Trophoblast cell (in vitro differentiated cells and primary cell): Measurements from ENCODE around the gene GPN1.

Experiments used
- DNase-seq, 2 donors: peaks; one replicate each; pipeline ENCODE4 v3.0.0-alpha.2; 2016
- H2AFZ ChIP-seq: 2 replicates; pipeline ENCODE4 v1.6.1; 2013; ENCODE audit warnings: low read length, moderate library complexity, mild to moderate bottlenecking; ENCODE audit not compliant: insufficient read depth, poor library complexity
- H2AK5ac ChIP-seq: 2 replicates; pipeline ENCODE4 v1.6.1; 2013; ENCODE audit warnings: mild to moderate bottlenecking, low read length
- H2BK120ac ChIP-seq: 2 replicates; pipeline ENCODE4 v1.6.1; 2013; ENCODE audit warnings: low read length, mild to moderate bottlenecking, moderate library complexity; ENCODE audit not compliant: insufficient read depth, poor library complexity
- H2BK12ac ChIP-seq: 2 replicates; pipeline ENCODE4 v1.6.1; 2013; ENCODE audit warnings: mild to moderate bottlenecking, low read length, moderate library complexity
- H2BK5ac ChIP-seq: 2 replicates; pipeline ENCODE4 v1.6.1; 2013; ENCODE audit warnings: low read length, low read depth, moderate library complexity, mild to moderate bottlenecking; ENCODE audit not compliant: poor library complexity
- H3K14ac ChIP-seq: 2 replicates; pipeline ENCODE4 v1.6.1; 2013; ENCODE audit warnings: mild to moderate bottlenecking, low read length
- H3K18ac ChIP-seq: 2 replicates; pipeline ENCODE4 v1.6.1; 2013; ENCODE audit warnings: mild to moderate bottlenecking, low read length
- H3K23ac ChIP-seq: 2 replicates; pipeline ENCODE4 v1.6.1; 2013; ENCODE audit warnings: low read length
- H3K27ac ChIP-seq: 2 replicates; pipeline ENCODE4 v1.5.1; 2013; ENCODE audit warnings: low read depth, mild to moderate bottlenecking, inconsistent platforms, low read length, moderate library complexity
- H3K27me3 ChIP-seq: 2 replicates; pipeline ENCODE4 v1.6.1; 2013; ENCODE audit warnings: inconsistent platforms, mild to moderate bottlenecking, low read length, moderate library complexity; ENCODE audit not compliant: insufficient read depth
- H3K36me3 ChIP-seq, 2 experiments: 1 replicate in 1 of 2; 2 replicates in 1 of 2; pipeline ENCODE4 v1.6.1; 2013; ENCODE audit warnings: low read length in 2 of 2, mild to moderate bottlenecking in 2 of 2, moderate library complexity in 1 of 2; ENCODE audit not compliant: insufficient read depth in 2 of 2, control insufficient read depth in 1 of 2
- H3K4ac ChIP-seq: 2 replicates; pipeline ENCODE4 v1.6.1; 2013; ENCODE audit warnings: low read depth, mild to moderate bottlenecking, low read length, moderate library complexity
- H3K4me1 ChIP-seq, 2 experiments: 1 replicate in 1 of 2; 2 replicates in 1 of 2; pipeline ENCODE4 v1.6.1; 2013; ENCODE audit warnings: low read length in 2 of 2, mild to moderate bottlenecking in 2 of 2, moderate library complexity in 1 of 2; ENCODE audit not compliant: insufficient read depth in 2 of 2, control insufficient read depth in 1 of 2
- H3K4me2 ChIP-seq: 2 replicates; pipeline ENCODE4 v1.6.1; 2013; ENCODE audit warnings: inconsistent platforms, mild to moderate bottlenecking, low read length, moderate library complexity
- H3K4me3 ChIP-seq: 2 replicates; pipeline ENCODE4 v1.5.1; 2013; ENCODE audit warnings: mild to moderate bottlenecking, low read depth, low read length, inconsistent platforms
- H3K79me1 ChIP-seq: one replicate; pipeline ENCODE4 v1.6.1; 2013; ENCODE audit warnings: low read length
- H3K79me2 ChIP-seq: 2 replicates; pipeline ENCODE4 v1.6.1; 2013; ENCODE audit warnings: low read length, mild to moderate bottlenecking; ENCODE audit not compliant: control insufficient read depth, insufficient read depth, poor library complexity
- H3K9ac ChIP-seq: 2 replicates; pipeline ENCODE4 v1.6.1; 2013; ENCODE audit warnings: mild to moderate bottlenecking, low read length
- H3K9me3 ChIP-seq: 2 replicates; pipeline ENCODE4 v1.6.1; 2013; ENCODE audit warnings: low read depth, mild to moderate bottlenecking, control low read depth, inconsistent platforms, low read length; ENCODE audit not compliant: insufficient read depth
- H4K12ac ChIP-seq: 2 replicates; pipeline ENCODE4 v1.6.1; 2013; ENCODE audit warnings: low read depth, mild to moderate bottlenecking, low read length, moderate library complexity
- H4K8ac ChIP-seq: 2 replicates; pipeline ENCODE4 v1.6.1; 2013; ENCODE audit warnings: low read depth, mild to moderate bottlenecking, low read length, moderate library complexity
- H4K91ac ChIP-seq: one replicate; pipeline ENCODE4 v1.6.1; 2013; ENCODE audit warnings: low read depth, mild to moderate bottlenecking, low read length, moderate library complexity
- WGBS: extraction: QIAGEN DNeasy Blood & Tissue Kit; methylation state at CpG from one replicate; pipeline ENCODE4 v1.1.7; 2013; ENCODE audit warnings: missing lambda C conversion rate; ENCODE audit not compliant: insufficient read length, insufficient coverage; ENCODE audit errors: extremely low coverage; 5-methylcytosine and 5-hydroxymethylcytosine counted together

Gene GPN1

DNA sequence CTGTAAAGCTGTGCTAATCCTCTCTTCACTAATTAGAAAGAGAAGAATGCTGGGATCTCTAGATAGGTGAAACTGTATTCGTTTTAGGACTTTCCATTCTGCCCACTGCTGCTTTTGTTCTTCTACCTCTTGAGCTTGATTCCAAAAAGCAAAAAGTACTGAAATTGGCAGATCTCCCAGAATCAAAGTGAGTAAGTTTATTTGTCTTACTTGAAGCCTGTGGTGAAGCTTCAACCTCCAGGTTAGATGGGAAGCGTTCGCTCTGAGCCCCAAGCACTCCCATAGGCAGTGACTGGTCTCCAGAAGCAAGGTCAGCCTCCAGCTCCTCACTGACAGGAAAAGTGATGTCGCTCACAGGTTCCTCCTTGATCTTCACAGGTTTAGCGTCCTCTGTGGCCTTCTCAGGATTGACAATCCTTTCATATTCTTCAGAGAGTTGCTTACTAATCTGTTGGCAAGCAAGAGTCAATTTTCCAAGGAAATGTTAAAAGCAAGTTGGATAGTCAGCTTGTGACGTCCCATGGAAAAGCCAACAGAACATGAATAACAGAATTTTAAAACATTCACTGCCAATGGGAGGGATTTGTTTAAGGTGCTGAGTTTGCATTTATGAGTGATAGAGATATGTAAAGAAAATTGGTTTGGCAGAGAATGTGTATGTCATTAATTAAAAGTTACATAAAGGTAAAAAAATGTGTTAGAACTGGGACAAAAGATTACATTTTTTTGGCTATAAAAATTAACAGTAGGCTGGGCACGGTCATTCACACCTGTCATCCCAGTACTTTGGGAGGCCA lies 26.5 kb downstream of the GPN1 start:
- H3K4me3 ChIP-seq = no peak overlapping the region
- H3K79me2 ChIP-seq = no peaks in the 10 kb centered on the region
- no peaks in the 10 kb centered on the region for H3K4me1 ChIP-seq
- H3K79me1 ChIP-seq = no peaks in the 10 kb centered on the region
- no peak overlapping the region for H3K9ac ChIP-seq
- H2BK120ac ChIP-seq = no peak overlapping the region
- no peak overlapping the region for H3K23ac ChIP-seq
- H3K4me2 ChIP-seq = no peak overlapping the region
- H2AK5ac ChIP-seq = no peak overlapping the region
- H3K36me3 ChIP-seq = peaks cover 22 to 46% of the 10 kb centered on the region in 2 experiments
- no peak overlapping the region for H4K91ac ChIP-seq
- no peaks in the 10 kb centered on the region for H3K9me3 ChIP-seq
- no peak overlapping the region for H4K12ac ChIP-seq
- no peak overlapping the region for H2AFZ ChIP-seq
- H3K4ac ChIP-seq = no peak overlapping the region
- DNase-seq = no peak
- no peak overlapping the region for H2BK12ac ChIP-seq
- no peak overlapping the region for H4K8ac ChIP-seq
- H3K27ac ChIP-seq = no peak overlapping the region
- no CpG with 5 or more reads among the region's 7 CpGs for WGBS
- no peak overlapping the region for H2BK5ac ChIP-seq
- H3K27me3 ChIP-seq = no peaks in the 10 kb centered on the region
- no peak overlapping the region for H3K14ac ChIP-seq
- H3K18ac ChIP-seq = no peak overlapping the region

DNA sequence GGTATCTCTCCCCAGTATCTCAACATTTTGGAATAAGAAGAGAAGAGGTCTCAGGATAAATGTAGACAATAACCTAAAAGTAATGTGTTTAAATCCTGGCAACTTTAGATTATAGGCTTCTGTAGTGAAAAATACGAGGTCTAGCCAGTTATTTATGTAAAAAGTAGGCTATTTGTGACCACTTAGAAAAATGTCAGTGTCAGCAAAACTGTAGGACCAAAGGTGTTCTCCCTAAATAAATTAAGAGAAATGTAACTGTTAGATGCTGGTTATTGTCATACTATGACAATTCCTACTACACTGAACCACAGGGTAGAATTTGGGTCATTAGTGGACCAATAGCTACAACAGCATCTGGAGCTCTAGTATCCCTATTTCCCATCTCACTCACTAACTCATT lies 32.5 kb downstream of the GPN1 start:
- Histone ChIP-seq H3K4ac (no peak overlapping the region), H2BK5ac (no peak overlapping the region), H3K36me3 (peaks cover 13 to 23% of the 10 kb centered on the region in 2 experiments), H2AFZ (no peak overlapping the region), H3K14ac (no peak overlapping the region), H4K91ac (no peak overlapping the region), H3K4me2 (no peak overlapping the region), H3K4me3 (no peak overlapping the region), H2BK12ac (no peak overlapping the region), H3K9me3 (no peaks in the 10 kb centered on the region), H3K27me3 (no peaks in the 10 kb centered on the region), H4K12ac (no peak overlapping the region), H3K9ac (no peak overlapping the region), H4K8ac (no peak overlapping the region), H3K23ac (no peak overlapping the region), H3K79me1 (peaks cover 9% of the 10 kb centered on the region), H2AK5ac (no peak overlapping the region), H3K4me1 (peaks cover 9 to 14% of the 10 kb centered on the region in 2 experiments), H3K18ac (no peak overlapping the region), H2BK120ac (no peak overlapping the region), H3K27ac (no peak overlapping the region), H3K79me2 (peaks cover 12% of the 10 kb centered on the region)
- no peak for DNase-seq
- WGBS = no CpG with 5 or more reads among the region's 1 CpG

DNA sequence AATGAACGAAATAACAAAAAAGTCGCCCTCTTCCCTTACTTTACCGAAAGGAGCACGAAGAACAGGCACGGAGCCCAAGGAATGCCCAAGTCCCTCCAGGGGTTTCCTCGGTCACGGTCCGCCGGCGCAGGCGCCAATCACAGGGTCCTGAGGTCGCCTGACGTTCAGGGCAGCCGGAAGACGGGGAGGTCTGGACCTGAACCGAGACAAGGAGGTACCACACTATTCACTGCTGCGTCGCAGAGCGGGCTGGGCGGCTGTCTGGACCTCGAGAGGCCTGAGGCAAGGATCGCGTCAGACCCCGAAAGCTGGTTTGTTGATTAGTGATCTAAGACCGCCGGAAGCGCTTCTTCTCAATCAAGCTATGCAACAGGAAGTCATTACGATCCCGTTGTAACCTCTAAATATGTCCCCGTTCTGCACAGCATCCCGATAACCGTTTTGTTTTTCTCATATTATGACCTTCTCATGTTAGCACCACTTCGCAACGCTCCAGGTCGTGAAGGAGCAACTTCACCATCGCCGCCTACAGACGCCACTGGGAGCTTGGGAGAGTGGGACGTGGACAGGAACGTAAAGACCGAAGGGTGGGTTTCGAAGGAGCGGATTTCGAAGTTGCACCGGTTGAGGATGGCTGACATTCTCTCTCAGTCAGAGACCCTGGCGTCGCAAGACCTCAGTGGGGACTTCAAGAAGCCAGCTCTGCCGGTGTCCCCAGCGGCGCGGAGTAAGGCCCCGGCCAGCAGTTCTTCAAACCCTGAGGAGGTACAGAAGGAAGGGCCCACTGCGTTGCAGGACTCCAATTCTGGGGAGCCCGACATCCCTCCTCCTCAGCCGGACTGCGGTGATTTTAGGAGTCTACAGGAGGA lies 34.7 kb downstream of the GPN1 start, which contains the start of the genes SLC4A1AP and SUPT7L:
SLC4A1AP (plus strand) TSS at position 605 of the 869 bp plus-strand sequence; CDS start at position 631, 26 bp downstream.
SUPT7L (minus strand) TSS at position 330 of the 869 bp plus-strand sequence. CDS start 1,422 bp downstream, outside the sequence.
- Histone ChIP-seq H4K91ac (peak within 1 kb of the TSS; percentile 73), H4K12ac (peak within 1 kb of the TSS; percentile 50), H3K4me2 (peak within 1 kb of the TSS; percentile 95), H2AK5ac (peak within 1 kb of the TSS; percentile 63), H3K14ac (peak within 1 kb of the TSS; percentile 89), H4K8ac (peak within 1 kb of the TSS; percentile 96), H3K4ac (peak within 1 kb of the TSS; percentile 68), H3K27me3 (no peaks in the 10 kb centered on the region), H2BK12ac (no peak within 1 kb of the TSS), H2AFZ (peak within 1 kb of the TSS; percentile 98), H3K9me3 (no peaks in the 10 kb centered on the region), H2BK5ac (peak within 1 kb of the TSS; percentile 54), H3K18ac (peak within 1 kb of the TSS; percentile 81), H3K9ac (peak within 1 kb of the TSS; percentile 92), H3K4me1 (peaks cover 9 to 14% of the 10 kb centered on the region in 2 experiments), H3K79me2 (peaks cover 12% of the 10 kb centered on the region), H3K36me3 (peaks cover 10 to 15% of the 10 kb centered on the region in 2 experiments), H3K4me3 (peak within 1 kb of the TSS; percentile 87), H2BK120ac (peak within 1 kb of the TSS; percentile 44), H3K79me1 (peaks cover 9% of the 10 kb centered on the region), H3K23ac (no peak within 1 kb of the TSS), H3K27ac (peak within 1 kb of the TSS; percentile 77)
- no CpG with 5 or more reads among the region's 56 CpGs for WGBS
- DNase-seq = peak; percentile 84 to 87

DNA sequence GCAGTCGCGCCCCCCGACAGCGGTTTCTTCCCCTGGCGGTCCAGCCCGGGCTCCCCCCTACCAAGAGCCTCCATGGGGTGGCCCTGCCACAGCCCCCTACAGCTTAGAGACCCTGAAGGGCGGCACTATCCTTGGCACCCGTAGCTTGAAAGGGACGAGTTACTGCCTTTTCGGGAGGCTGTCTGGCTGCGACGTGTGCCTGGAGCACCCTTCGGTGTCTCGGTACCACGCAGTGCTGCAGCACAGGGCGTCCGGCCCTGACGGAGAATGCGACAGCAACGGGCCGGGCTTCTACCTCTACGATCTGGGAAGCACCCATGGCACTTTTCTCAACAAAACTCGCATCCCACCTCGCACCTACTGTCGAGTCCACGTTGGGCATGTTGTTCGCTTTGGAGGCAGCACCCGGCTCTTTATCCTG lies 35.3 kb downstream of the GPN1 start:
- Histone ChIP-seq H4K8ac (peak overlapping the region; percentile 96), H3K79me2 (peaks cover 12% of the 10 kb centered on the region), H3K9me3 (no peaks in the 10 kb centered on the region), H3K14ac (peak overlapping the region; percentile 71), H3K27me3 (no peaks in the 10 kb centered on the region), H3K4me2 (peak overlapping the region; percentile 95), H3K23ac (no peak overlapping the region), H3K36me3 (peaks cover 11 to 17% of the 10 kb centered on the region in 2 experiments), H4K91ac (peak overlapping the region; percentile 73), H3K79me1 (peaks cover 9% of the 10 kb centered on the region), H2AFZ (peak overlapping the region; percentile 98), H3K4ac (peak overlapping the region; percentile 68), H2BK120ac (no peak overlapping the region), H3K27ac (no peak overlapping the region), H3K4me1 (peaks cover 9 to 14% of the 10 kb centered on the region in 2 experiments), H4K12ac (peak overlapping the region; percentile 50), H3K9ac (peak overlapping the region; percentile 64), H2BK5ac (no peak overlapping the region), H3K18ac (peak overlapping the region; percentile 54), H2BK12ac (no peak overlapping the region), H2AK5ac (peak overlapping the region; percentile 63), H3K4me3 (peak overlapping the region; percentile 87)
- WGBS = no CpG with 5 or more reads among the region's 28 CpGs
- DNase-seq = peak in 1 of 2 donors; percentile 28
